CD4-positive, alpha-beta memory T cell (primary cell): Measurements from ENCODE around the gene PACSIN2. TPM values are rescaled to one million over a fixed set of nuclear protein-coding genes. Genes with fewer than 3 reads are reported as not detected.

ENCODE experiments used
- CTCF ChIA-PET: fragments of 350-600 bp; sonication (Branson Sonifier 250); formaldehyde crosslinking; loops from one replicate; lab custom pipeline; 2021; ENCODE audit warnings: inconsistent platforms; ENCODE audit not compliant: partially characterized antibody; lab: Charles Lee
- POLR2A ChIA-PET: fragments of 350-600 bp; sonication (Branson Sonifier 250); formaldehyde crosslinking; loops from one replicate; lab custom pipeline; 2021; ENCODE audit not compliant: partially characterized antibody; lab: Charles Lee
- DNase-seq, 5 donors: peaks; one replicate each; pipeline versions ENCODE4 v3.0.0 to v3.0.0-alpha.2; 2020 to 2022; ENCODE audit warnings: mixed read lengths in 1 of 5
- H3K27ac ChIP-seq: one replicate; pipeline ENCODE4 v1.7.0; 2013; ENCODE audit warnings: low read depth, low read length
- H3K27me3 ChIP-seq: 2 replicates; pipeline ENCODE4 v1.7.0; 2013; ENCODE audit warnings: mild to moderate bottlenecking, low read length, moderate library complexity; ENCODE audit not compliant: insufficient read depth
- H3K36me3 ChIP-seq: 2 replicates; pipeline ENCODE4 v1.7.0; 2013; ENCODE audit warnings: mild to moderate bottlenecking, low read length, moderate library complexity; ENCODE audit not compliant: insufficient read depth
- H3K4me1 ChIP-seq: 2 replicates; pipeline ENCODE4 v1.7.0; 2013; ENCODE audit warnings: mild to moderate bottlenecking, low read length, moderate library complexity; ENCODE audit not compliant: insufficient read depth
- H3K4me3 ChIP-seq, 2 donors: one replicate each; pipeline ENCODE4 v1.7.0; 2013; ENCODE audit warnings: low read length in 2 of 2, mild to moderate bottlenecking in 1 of 2
- H3K9me3 ChIP-seq, 2 donors: one replicate each; pipeline ENCODE4 v1.7.0; 2013; ENCODE audit warnings: low read length in 2 of 2, control low read depth in 1 of 2; ENCODE audit not compliant: control insufficient read depth in 1 of 2
- H3K27ac Mint-ChIP-seq, 7 donors: one replicate each; pipeline ENCODE4 v1.8.0; 2020 to 2021; ENCODE audit warnings: mixed read lengths in 7 of 7, mild to moderate bottlenecking in 6 of 7, inconsistent platforms in 3 of 7, moderate library complexity in 3 of 7
- H3K27me3 Mint-ChIP-seq, 2 donors: one replicate each; pipeline ENCODE4 v1.8.0; 2020 to 2021; ENCODE audit warnings: mixed read lengths in 2 of 2
- H3K36me3 Mint-ChIP-seq, 2 donors: one replicate each; pipeline ENCODE4 v1.8.0; 2020 to 2021; ENCODE audit warnings: mixed read lengths in 2 of 2, inconsistent platforms in 1 of 2, mild to moderate bottlenecking in 1 of 2
- H3K4me1 Mint-ChIP-seq, 4 donors: one replicate each; pipeline ENCODE4 v1.8.0; 2020 to 2021; ENCODE audit warnings: mixed read lengths in 4 of 4, mild to moderate bottlenecking in 1 of 4
- H3K4me3 Mint-ChIP-seq, 8 donors: one replicate each; pipeline ENCODE4 v1.8.0; 2020 to 2021; ENCODE audit warnings: mixed read lengths in 8 of 8, mild to moderate bottlenecking in 7 of 8, moderate library complexity in 6 of 8, inconsistent platforms in 3 of 8
- H3K9me3 Mint-ChIP-seq, 8 donors: one replicate each; pipeline ENCODE4 v1.8.0; 2020 to 2021; ENCODE audit warnings: mixed read lengths in 8 of 8, mild to moderate bottlenecking in 5 of 8, inconsistent platforms in 3 of 8, moderate library complexity in 1 of 8
- intact Hi-C: fragments of 100-400 bp; cut with micrococcal nuclease; formaldehyde crosslinking; loops from one replicate; pipeline ENCODE4 v1.15.1; 2023
- polyA plus RNA-seq, 2 donors: library from polyadenylated mRNA; unstranded; fragments of 300-500 nt; fragmentation: Illumina TruSeq; gene quantifications; one replicate each; pipeline ENCODE4 v1.2.3, GENCODE V29; 2021
- total RNA-seq, 2 experiments: library from RNA; stranded (reverse); gene quantifications; one replicate each; pipeline ENCODE4 v1.2.3, GENCODE V29; 2021

The PACSIN2 gene
- total and polyA plus RNA-seq, 4 experiments from 2014 or later = 24.6 to 55.0 (median 45.2) TPM

DNA sequence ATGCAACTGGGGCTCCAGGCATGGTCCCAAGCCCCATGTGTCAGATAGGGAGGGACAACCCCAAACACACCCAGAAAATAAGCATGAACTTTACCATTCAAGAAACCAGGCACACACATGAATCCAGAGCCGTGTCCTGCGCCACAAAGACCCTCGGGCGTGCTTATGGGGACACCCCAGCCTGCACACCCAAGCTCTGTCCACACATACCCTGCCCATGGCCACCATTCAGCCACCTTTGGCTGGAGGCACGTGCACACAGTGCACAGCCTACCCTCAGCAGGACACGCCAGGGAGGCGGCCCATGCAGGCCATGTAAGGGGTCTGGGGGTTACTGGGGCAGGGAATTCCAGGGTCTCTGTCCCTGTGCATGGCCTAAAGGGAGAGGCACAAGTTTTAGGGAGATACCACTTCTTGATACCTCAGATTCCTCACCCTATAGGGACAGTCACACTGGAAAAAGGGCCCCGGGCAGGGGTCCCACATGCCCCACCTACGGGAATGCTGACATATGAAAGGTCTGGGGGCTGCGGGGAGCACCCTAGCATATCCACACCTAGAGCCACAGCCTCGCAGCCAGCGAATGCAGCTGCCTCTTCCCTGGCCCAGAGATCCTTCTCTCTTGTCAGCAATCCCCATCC, 20.6 kb downstream of the PACSIN2 start:
- no peaks in the 10 kb centered on the region for H3K9me3 Mint-ChIP-seq
- no peaks in the 10 kb centered on the region for H3K27me3 Mint-ChIP-seq
- H3K4me3 Mint-ChIP-seq = no peak overlapping the region
- Histone ChIP-seq H3K27me3 (no peaks in the 10 kb centered on the region), H3K4me3 (no peak overlapping the region), H3K36me3 (no peaks in the 10 kb centered on the region), H3K4me1 (peaks cover 15% of the 10 kb centered on the region), H3K27ac (no peak overlapping the region), H3K9me3 (no peaks in the 10 kb centered on the region)
- no peak overlapping the region for H3K27ac Mint-ChIP-seq
- no peak for DNase-seq
- intact Hi-C loops = no loop called here
- peaks cover 6 to 8% of the 10 kb centered on the region in 2 donors for H3K36me3 Mint-ChIP-seq
- POLR2A ChIA-PET = no interaction called here
- peaks cover 25 to 56% (median 27%) of the 10 kb centered on the region in 4 donors for H3K4me1 Mint-ChIP-seq
- CTCF ChIA-PET = interaction anchor here (0.9 kb wide), 1 partner anchor 39 kb away, joined by 3 read pairs; no protein-coding TSS in a partner anchor

DNA sequence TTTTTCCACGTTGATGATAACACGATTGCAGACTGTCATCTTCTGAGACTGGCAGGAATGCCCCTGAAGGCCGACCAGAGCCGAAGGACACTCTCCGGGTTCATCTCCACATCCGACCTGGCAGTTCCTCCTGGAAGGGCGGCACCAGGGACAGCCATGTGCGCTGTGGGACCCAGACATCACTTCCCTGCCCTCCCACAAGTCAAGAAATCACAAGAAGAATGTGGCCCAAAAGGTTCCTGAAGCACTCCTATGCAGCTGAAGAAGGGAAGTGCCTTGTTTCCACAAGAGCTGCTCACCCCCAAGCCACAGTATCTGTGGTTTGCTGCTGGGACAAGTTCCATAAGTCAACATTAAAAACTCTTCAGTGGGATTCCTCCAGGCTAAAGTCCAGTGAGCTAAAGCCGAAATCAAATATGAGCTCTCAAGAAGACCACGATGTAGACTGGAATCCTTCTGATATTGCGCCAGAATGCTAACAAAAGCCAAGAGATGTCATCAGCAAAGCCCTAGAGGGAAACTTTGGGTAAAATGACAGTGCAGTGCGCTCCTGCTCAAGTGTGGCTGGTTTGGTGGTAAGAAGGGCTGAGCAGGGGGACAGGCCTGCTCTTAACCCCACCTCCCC, 21.2 kb downstream of the PACSIN2 start:
- Histone ChIP-seq H3K36me3 (no peaks in the 10 kb centered on the region), H3K27ac (no peak overlapping the region), H3K27me3 (no peaks in the 10 kb centered on the region), H3K4me1 (peaks cover 11% of the 10 kb centered on the region), H3K4me3 (no peak overlapping the region), H3K9me3 (no peaks in the 10 kb centered on the region)
- POLR2A ChIA-PET = no interaction called here
- CTCF ChIA-PET = no interaction called here
- peak overlapping the region in 1 of 8 donors; percentile 20 for H3K4me3 Mint-ChIP-seq
- no peaks in the 10 kb centered on the region for H3K9me3 Mint-ChIP-seq
- intact Hi-C loops = no loop called here
- no peaks in the 10 kb centered on the region for H3K27me3 Mint-ChIP-seq
- peaks cover 20 to 50% (median 23%) of the 10 kb centered on the region in 4 donors for H3K4me1 Mint-ChIP-seq
- no peak for DNase-seq
- no peak overlapping the region for H3K27ac Mint-ChIP-seq
- H3K36me3 Mint-ChIP-seq = peaks cover 6 to 8% of the 10 kb centered on the region in 2 donors

DNA sequence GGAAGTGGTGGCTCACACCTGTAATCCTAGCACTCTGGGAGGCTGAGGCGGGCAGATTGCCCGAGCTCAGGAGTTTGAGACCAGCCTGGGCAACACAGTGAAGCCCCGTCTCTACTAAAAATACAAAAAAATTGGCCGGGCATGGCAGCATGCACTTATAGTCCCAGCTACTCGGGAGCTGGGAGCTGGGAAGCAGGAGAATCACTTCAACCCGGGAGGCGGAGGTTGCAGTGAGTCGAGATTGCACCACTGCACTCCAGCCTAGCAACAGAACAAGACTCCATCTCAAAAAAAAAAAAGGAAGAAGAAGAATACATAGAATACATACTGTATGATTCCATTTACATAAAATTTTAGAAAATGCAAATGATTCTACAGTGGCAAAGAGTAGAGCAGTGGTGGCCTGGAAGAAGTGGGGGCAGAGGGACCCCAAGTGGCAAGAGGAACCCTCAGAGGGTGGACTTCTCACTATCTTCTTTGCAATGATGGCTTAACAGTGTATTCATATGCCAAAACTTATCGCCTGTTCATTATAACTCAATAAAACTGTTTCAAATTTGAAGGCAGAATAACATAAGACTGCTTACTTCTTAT, 22.0 kb downstream of the PACSIN2 start:
- H3K4me1 Mint-ChIP-seq = peaks cover 16 to 50% (median 22%) of the 10 kb centered on the region in 4 donors
- no peaks in the 10 kb centered on the region for H3K27me3 ChIP-seq
- H3K27me3 Mint-ChIP-seq = no peaks in the 10 kb centered on the region
- no peaks in the 10 kb centered on the region for H3K9me3 ChIP-seq
- no peak overlapping the region for H3K4me3 Mint-ChIP-seq
- H3K4me1 ChIP-seq = peaks cover 3% of the 10 kb centered on the region
- CTCF ChIA-PET = no interaction called here
- H3K36me3 ChIP-seq = no peaks in the 10 kb centered on the region
- no peaks in the 10 kb centered on the region for H3K9me3 Mint-ChIP-seq
- intact Hi-C loops = no loop called here
- H3K27ac Mint-ChIP-seq = no peak overlapping the region
- POLR2A ChIA-PET = no interaction called here
- H3K4me3 ChIP-seq = no peak overlapping the region
- H3K36me3 Mint-ChIP-seq = peaks cover 6 to 8% of the 10 kb centered on the region in 2 donors
- no peak overlapping the region for H3K27ac ChIP-seq
- DNase-seq = no peak

DNA sequence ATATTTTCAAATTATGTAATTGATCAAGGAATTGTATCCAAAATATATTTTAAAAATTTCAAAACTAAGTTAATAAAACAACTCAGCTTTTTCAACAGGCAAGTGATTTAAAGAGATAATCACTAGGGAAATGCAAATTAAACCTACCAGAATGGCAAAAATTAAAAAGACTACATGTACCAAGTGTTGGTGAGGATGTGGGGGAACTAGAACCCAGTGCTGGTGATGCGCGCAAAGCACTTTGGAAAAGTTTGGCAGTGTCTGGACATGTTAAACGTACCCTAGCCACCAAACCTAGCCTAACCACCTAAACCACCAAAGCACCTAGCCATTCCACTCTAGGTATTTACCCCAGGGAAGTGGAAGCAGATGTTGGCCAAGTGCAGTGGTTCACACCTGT, 22.9 kb downstream of the PACSIN2 start:
- Histone ChIP-seq H3K9me3 (no peaks in the 10 kb centered on the region), H3K36me3 (no peaks in the 10 kb centered on the region), H3K27me3 (no peaks in the 10 kb centered on the region), H3K4me1 (peaks cover 3% of the 10 kb centered on the region), H3K4me3 (no peak overlapping the region), H3K27ac (no peak overlapping the region)
- intact Hi-C loops = no loop called here
- POLR2A ChIA-PET = interaction anchor here (1.6 kb wide), 1 partner anchor 23 kb away, joined by 3 read pairs; no protein-coding TSS in a partner anchor
- no peak overlapping the region for H3K27ac Mint-ChIP-seq
- no peak for DNase-seq
- no peaks in the 10 kb centered on the region for H3K27me3 Mint-ChIP-seq
- H3K36me3 Mint-ChIP-seq = peaks cover 6 to 8% of the 10 kb centered on the region in 2 donors
- no peaks in the 10 kb centered on the region for H3K9me3 Mint-ChIP-seq
- CTCF ChIA-PET = no interaction called here
- H3K4me3 Mint-ChIP-seq = no peak overlapping the region
- peaks cover 12 to 48% (median 21%) of the 10 kb centered on the region in 4 donors for H3K4me1 Mint-ChIP-seq

DNA sequence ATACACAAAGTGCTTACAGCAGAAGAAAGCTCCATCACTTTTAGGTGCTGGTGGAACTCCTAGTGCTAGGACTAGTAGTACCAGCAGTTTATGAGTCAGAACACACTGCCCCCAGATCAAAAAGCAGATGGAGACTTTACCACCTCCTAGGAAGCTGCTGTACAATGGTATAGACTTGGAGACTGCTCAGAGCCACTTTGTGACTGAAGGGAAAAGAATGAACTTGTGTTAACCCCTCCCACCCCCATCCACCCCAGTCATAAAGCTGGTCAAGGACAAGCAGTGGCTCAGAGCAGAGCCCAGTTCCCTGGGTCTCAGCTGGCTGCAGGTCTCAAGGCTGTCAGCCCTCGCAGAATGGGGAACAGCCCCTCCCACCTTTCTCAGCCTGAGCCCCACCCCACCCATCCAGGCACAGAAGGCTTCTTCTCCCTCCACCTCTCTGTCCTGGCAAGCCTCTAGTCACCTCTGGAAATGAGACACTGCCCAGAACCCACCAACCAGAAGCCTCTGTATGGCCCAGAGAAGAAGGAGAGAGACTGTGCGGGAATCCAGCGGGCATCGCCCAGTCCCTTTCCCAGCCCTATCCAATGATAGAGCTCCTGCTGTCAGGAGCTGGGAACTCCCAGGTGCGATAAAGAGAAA, 23.8 kb downstream of the PACSIN2 start:
- H3K4me1 Mint-ChIP-seq = peaks cover 18 to 53% (median 28%) of the 10 kb centered on the region in 4 donors
- peak overlapping the region in 2 of 7 donors; percentile 12 to 74 for H3K27ac Mint-ChIP-seq
- ChIA-PET CTCF (no interaction called here), POLR2A (interaction anchor here (1.6 kb wide), 1 partner anchor 24 kb away, joined by 3 read pairs; no protein-coding TSS in a partner anchor)
- Histone ChIP-seq H3K27ac (no peak overlapping the region), H3K9me3 (no peaks in the 10 kb centered on the region), H3K27me3 (no peaks in the 10 kb centered on the region), H3K4me3 (no peak overlapping the region), H3K4me1 (peaks cover 3% of the 10 kb centered on the region), H3K36me3 (no peaks in the 10 kb centered on the region)
- H3K9me3 Mint-ChIP-seq = no peaks in the 10 kb centered on the region
- peaks cover 8 to 11% of the 10 kb centered on the region in 2 donors for H3K36me3 Mint-ChIP-seq
- intact Hi-C loops = no loop called here
- H3K4me3 Mint-ChIP-seq = no peak overlapping the region
- no peaks in the 10 kb centered on the region for H3K27me3 Mint-ChIP-seq
- DNase-seq = no peak

DNA sequence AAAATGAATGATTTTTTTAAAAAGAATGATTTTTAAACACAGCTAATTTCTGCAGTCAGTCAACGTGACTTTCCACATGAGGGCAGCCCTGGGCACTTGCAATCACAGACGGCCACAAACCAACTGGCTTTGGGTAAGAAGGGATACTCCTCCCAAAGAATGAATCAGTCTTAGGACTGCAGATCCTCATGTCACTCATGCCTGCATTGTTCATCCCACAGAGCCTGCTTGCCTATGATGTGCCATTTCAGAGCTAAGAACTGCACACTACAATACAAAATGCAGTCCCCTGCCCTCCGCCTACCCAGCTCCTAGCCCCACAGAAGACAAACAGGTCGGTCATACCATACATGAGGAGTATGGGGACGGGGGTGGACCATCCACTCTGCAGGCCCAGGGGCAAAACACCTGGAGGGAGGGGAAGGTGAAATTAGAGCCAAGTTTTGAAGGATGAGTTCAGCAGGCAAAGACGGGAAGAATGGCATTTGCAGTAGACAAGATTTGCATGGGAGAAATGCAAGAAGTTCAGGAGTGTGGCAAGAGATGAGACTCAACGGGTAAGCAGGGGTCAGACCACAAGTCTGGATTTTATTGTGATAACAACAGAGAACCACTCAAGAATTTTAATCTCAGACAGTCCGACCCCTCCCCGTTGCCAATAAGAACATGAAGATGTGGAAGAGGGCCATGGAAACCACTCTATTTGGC, 24.7 kb downstream of the PACSIN2 start:
- intact Hi-C loops = no loop called here
- peaks cover 3% of the 10 kb centered on the region for H3K4me1 ChIP-seq
- no peak for DNase-seq
- no peaks in the 10 kb centered on the region for H3K27me3 ChIP-seq
- H3K4me3 Mint-ChIP-seq = no peak overlapping the region
- no peak overlapping the region for H3K4me3 ChIP-seq
- CTCF ChIA-PET = no interaction called here
- no peak overlapping the region for H3K27ac ChIP-seq
- H3K36me3 ChIP-seq = no peaks in the 10 kb centered on the region
- H3K27me3 Mint-ChIP-seq = no peaks in the 10 kb centered on the region
- H3K27ac Mint-ChIP-seq = peak overlapping the region in 2 of 7 donors; percentile 50 to 82
- peaks cover 24 to 61% (median 33%) of the 10 kb centered on the region in 4 donors for H3K4me1 Mint-ChIP-seq
- H3K9me3 ChIP-seq = no peaks in the 10 kb centered on the region
- H3K9me3 Mint-ChIP-seq = no peaks in the 10 kb centered on the region
- peaks cover 8 to 11% of the 10 kb centered on the region in 2 donors for H3K36me3 Mint-ChIP-seq
- POLR2A ChIA-PET = interaction anchor here (0.7 to 1.6 kb wide), 2 partner anchors 24 to 25 kb away, joined by 3 to 5 read pairs; no protein-coding TSS in a partner anchor
